Occipital lobe (tissue), 2 donors: Measurements from ENCODE around the gene ZIC5. TPM values are rescaled to one million over a fixed set of nuclear protein-coding genes. Genes with fewer than 3 reads are reported as not detected.

Experiments
- DNase-seq: peaks from one replicate; lab custom pipeline; 2025; lab: John Stamatoyannopoulos, UW
- total RNA-seq: library from RNA; depleted of rRNA; stranded (reverse); fragments of >200 nt; gene quantifications from one replicate; pipeline ENCODE4 v1.2.3, GENCODE V29; 2014

Gene ZIC5
- total RNA-seq, 1 donor from 2014 or later: 1.6 TPM

- no peak for DNase-seq
Observed at GRCh38 chr13:99976575-99976974, 5.0 kb upstream of the ZIC5 start.

- DNase-seq: no peak
Observed at GRCh38 chr13:99975626-99976025, 4.1 kb upstream of the ZIC5 start.

GRCh38 chr13:99974939-99975561, 3.5 kb upstream of the ZIC5 start:
- no peak for DNase-seq

- no peak for DNase-seq
Observed at GRCh38 chr13:99974296-99974938, 2.9 kb upstream of the ZIC5 start.

GRCh38 chr13:99973808-99974185, 2.2 kb upstream of the ZIC5 start:
- DNase-seq: no peak

GRCh38 chr13:99973163-99973807, 1.7 kb upstream of the ZIC5 start:
- no peak for DNase-seq

GRCh38 chr13:99972190-99972731, 694 bp upstream of the ZIC5 start:
- no peak for DNase-seq

GRCh38 chr13:99970651-99971575, 654 bp downstream of the ZIC5 start:
- DNase-seq: no peak

- no peak for DNase-seq
Observed at GRCh38 chr13:99969919-99970650, 1.5 kb downstream of the ZIC5 start.

GRCh38 chr13:99969453-99969918, 2.1 kb downstream of the ZIC5 start:
- DNase-seq: no peak

GRCh38 chr13:99968521-99969452, 2.8 kb downstream of the ZIC5 start:
- no peak for DNase-seq

GRCh38 chr13:99967869-99968520, 3.6 kb downstream of the ZIC5 start:
- DNase-seq: no peak

GRCh38 chr13:99967498-99967868, 4.1 kb downstream of the ZIC5 start:
- DNase-seq: no peak

- no peak for DNase-seq
Observed at GRCh38 chr13:99966064-99966805, 5.3 kb downstream of the ZIC5 start.

GRCh38 chr13:99965329-99966000, 6.1 kb downstream of the ZIC5 start:
- DNase-seq: no peak

GRCh38 chr13:99963816-99964339, 7.7 kb downstream of the ZIC5 start:
- DNase-seq: no peak

- no peak for DNase-seq
Observed at GRCh38 chr13:99962242-99962641, 9.3 kb downstream of the ZIC5 start.

GRCh38 chr13:99961636-99962035, 9.9 kb downstream of the ZIC5 start:
- no peak for DNase-seq
